Measurements from ENCODE around the gene TRAF1. TPM values are rescaled to one million over a fixed set of nuclear protein-coding genes. Genes with fewer than 3 reads are reported as not detected.

The TRAF1 gene
- total and polyA plus RNA-seq, 10 of the 15 experiments (the other 5 are each of a cell fraction or from before 2014, with no cell fraction given), result 13.8 to 163 (median 128) TPM

DNA sequence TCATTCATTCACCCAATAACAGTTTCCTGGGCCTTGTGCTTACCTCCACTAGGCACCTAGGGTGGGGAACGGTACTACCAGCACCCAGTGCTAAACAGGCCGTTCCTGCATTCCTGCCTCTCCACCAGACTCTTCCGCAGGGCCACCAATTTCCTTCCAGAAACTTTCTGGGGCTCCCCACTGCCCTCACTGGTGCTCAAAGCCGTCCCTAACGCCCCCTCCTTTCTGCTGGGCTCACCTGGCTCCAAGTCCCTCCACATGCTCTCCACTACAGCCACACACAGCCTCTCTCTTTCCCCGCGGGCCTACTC, 51.0 kb downstream of the TRAF1 start:
- in situ Hi-C loops (cut with MboI), result no loop called here
- DNase-seq (ENCODE audit: low read depth, low spot score), result no peak
- no peak for FAIRE-seq
- Histone ChIP-seq H4K20me1 (ENCODE audit: control insufficient read depth, insufficient read depth) (no peaks in the 10 kb centered on the region), H3K79me2 (ENCODE audit: control insufficient read depth, insufficient read depth, low read length) (peaks cover 39% of the 10 kb centered on the region), H3K27ac (ENCODE audit: control insufficient read depth, insufficient read depth) (peak overlapping the region; percentile 93), H3K4me2 (ENCODE audit: control insufficient read depth, insufficient read depth) (peak overlapping the region; percentile 94), H2AFZ (ENCODE audit: control insufficient read depth, low read depth, low read length) (peak overlapping the region; percentile 70), H3K9me3 (replicated peaks; ENCODE audit: control insufficient read depth, insufficient read depth, low read length) (no peaks in the 10 kb centered on the region), H3K4me3 (peak overlapping the region; percentile 92), H3K36me3 (ENCODE audit: control insufficient read depth in 2 of 2, insufficient read depth in 2 of 2, low read length in 1 of 2) (peaks cover 16 to 24% of the 10 kb centered on the region in 2 experiments), H3K27me3 (replicated peaks in 1 of 2; ENCODE audit: control insufficient read depth in 2 of 2, insufficient read depth in 2 of 2, low read length in 1 of 2) (no peaks in the 10 kb centered on the region), H3K9ac (ENCODE audit: control insufficient read depth, insufficient read depth, low read length) (peak overlapping the region; percentile 92), H3K4me1 (ENCODE audit: control insufficient read depth, insufficient read depth, low read length) (peaks cover 27% of the 10 kb centered on the region)
- peak; percentile 0; the same call in 2 of the 3 replicates for ATAC-seq
- ChIA-PET RAD21 (ENCODE audit: unreplicated experiment) (interaction anchor here (1.3 to 2.8 kb wide), 2 partner anchors 22 to 56 kb away, joined by 3 to 7 read pairs; no protein-coding TSS in a partner anchor), SMC1A (ENCODE audit: uncharacterized antibody, unreplicated experiment) (interaction anchor here (0.7 to 1.4 kb wide), 5 partner anchors 10 to 64 kb away, joined by 3 to 5 read pairs (median 3); no protein-coding TSS in a partner anchor), POLR2A (interaction anchor here (1.0 to 8.2 kb wide), 5 partner anchors 16 to 66 kb away, joined by 3 to 75 read pairs (median 4); no protein-coding TSS in a partner anchor), CTCF (interaction anchor here (1.0 to 1.7 kb wide), 3 partner anchors 11 to 185 kb away, joined by 3 to 4 read pairs (median 3); no protein-coding TSS in a partner anchor)
- WGBS (ENCODE audit: insufficient coverage, insufficient replicate concordance, low lambda C conversion rate, missing lambda C conversion rate), result 14% methylated on average over 7 of the region's 7 CpGs
- intact Hi-C loops (cut with micrococcal nuclease; ENCODE audit: unreplicated experiment), result loop anchor here (5.0 kb wide), 1 partner anchor 83 kb away; the partner anchor contains the start of gene FBXW2
- TF ChIP-seq EGR1 (IDR thresholded peaks at IDR 0.05; ENCODE audit: borderline replicate concordance in 1 of 2, low read depth in 2 of 2, low read length in 2 of 2) (peak in 1 of 2 experiments; percentile 56; a peak in 2 of 3 replicates), CBFB (IDR thresholded peaks at IDR 0.05; ENCODE audit: low read depth) (0 out of 2 replicates have a peak, but pooled peaks have one; percentile 7)
- TF ChIP-seq, protein P1, sequence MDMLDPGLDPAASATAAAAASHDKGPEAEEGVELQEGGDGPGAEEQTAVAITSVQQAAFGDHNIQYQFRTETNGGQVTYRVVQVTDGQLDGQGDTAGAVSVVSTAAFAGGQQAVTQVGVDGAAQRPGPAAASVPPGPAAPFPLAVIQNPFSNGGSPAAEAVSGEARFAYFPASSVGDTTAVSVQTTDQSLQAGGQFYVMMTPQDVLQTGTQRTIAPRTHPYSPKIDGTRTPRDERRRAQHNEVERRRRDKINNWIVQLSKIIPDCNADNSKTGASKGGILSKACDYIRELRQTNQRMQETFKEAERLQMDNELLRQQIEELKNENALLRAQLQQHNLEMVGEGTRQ (IDR thresholded peaks at IDR 0.05; ENCODE audit: borderline replicate concordance, low read depth, low read length), result no peak
- BruUV-seq (replicated peaks), result no TSS peak

DNA sequence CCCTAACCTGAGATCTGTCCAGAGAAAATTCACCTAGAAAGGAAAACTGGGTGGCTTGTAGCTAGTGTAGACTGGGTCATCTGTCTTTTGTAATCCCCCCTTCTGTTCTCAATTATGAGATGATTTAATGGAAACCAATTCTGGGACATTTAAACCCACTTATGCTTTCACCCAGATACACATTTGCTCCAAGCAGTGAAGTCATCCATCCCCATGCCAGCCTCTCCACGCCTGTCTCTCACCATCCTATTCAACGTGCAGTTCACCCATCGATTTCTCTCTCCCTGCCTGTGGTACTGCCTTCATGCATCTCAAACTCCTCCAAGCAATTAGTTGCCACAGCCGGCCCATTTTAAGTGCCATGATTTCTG, 51.4 kb downstream of the TRAF1 start:
- no peak for ATAC-seq
- Histone ChIP-seq H3K4me2 (ENCODE audit: control insufficient read depth, insufficient read depth) (peak overlapping the region; percentile 94), H3K4me1 (ENCODE audit: control insufficient read depth, insufficient read depth, low read length) (peaks cover 28% of the 10 kb centered on the region), H3K4me3 (peak overlapping the region; percentile 92), H3K36me3 (ENCODE audit: control insufficient read depth in 2 of 2, insufficient read depth in 2 of 2, low read length in 1 of 2) (peaks cover 16 to 27% of the 10 kb centered on the region in 2 experiments), H4K20me1 (ENCODE audit: control insufficient read depth, insufficient read depth) (no peaks in the 10 kb centered on the region), H3K27me3 (replicated peaks in 1 of 2; ENCODE audit: control insufficient read depth in 2 of 2, insufficient read depth in 2 of 2, low read length in 1 of 2) (no peaks in the 10 kb centered on the region), H3K9me3 (replicated peaks; ENCODE audit: control insufficient read depth, insufficient read depth, low read length) (no peaks in the 10 kb centered on the region), H2AFZ (ENCODE audit: control insufficient read depth, low read depth, low read length) (no peak overlapping the region), H3K27ac (ENCODE audit: control insufficient read depth, insufficient read depth) (peak overlapping the region; percentile 93), H3K9ac (ENCODE audit: control insufficient read depth, insufficient read depth, low read length) (peak overlapping the region; percentile 92), H3K79me2 (ENCODE audit: control insufficient read depth, insufficient read depth, low read length) (peaks cover 39% of the 10 kb centered on the region)
- RAD21 ChIA-PET (ENCODE audit: unreplicated experiment), result interaction anchor here (1.3 to 2.8 kb wide), 2 partner anchors 22 to 56 kb away, joined by 3 to 7 read pairs; no protein-coding TSS in a partner anchor
- FAIRE-seq, result no peak
- intact Hi-C loops (cut with micrococcal nuclease; ENCODE audit: unreplicated experiment) (loop anchor here (5.0 kb wide), 1 partner anchor 83 kb away; the partner anchor contains the start of gene FBXW2), in situ Hi-C loops (cut with MboI) (no loop called here)
- BruUV-seq (replicated peaks), result no TSS peak
- 73% methylated on average over 4 of the region's 4 CpGs for WGBS (ENCODE audit: insufficient coverage, insufficient replicate concordance, low lambda C conversion rate, missing lambda C conversion rate)
- CTCF ChIA-PET, result interaction anchor here (1.0 to 1.7 kb wide), 4 partner anchors 11 to 185 kb away, joined by 3 to 4 read pairs (median 3); no protein-coding TSS in a partner anchor
- SMC1A ChIA-PET (ENCODE audit: uncharacterized antibody, unreplicated experiment), result interaction anchor here (0.6 to 1.4 kb wide), 7 partner anchors 9 to 111 kb away, joined by 3 to 5 read pairs (median 3); no protein-coding TSS in a partner anchor
- DNase-seq (ENCODE audit: low read depth, low spot score), result no peak
- POLR2A ChIA-PET, result interaction anchor here (1.0 to 8.2 kb wide), 5 partner anchors 16 to 66 kb away, joined by 3 to 75 read pairs (median 4); no protein-coding TSS in a partner anchor
- TF ChIP-seq, protein P2, sequence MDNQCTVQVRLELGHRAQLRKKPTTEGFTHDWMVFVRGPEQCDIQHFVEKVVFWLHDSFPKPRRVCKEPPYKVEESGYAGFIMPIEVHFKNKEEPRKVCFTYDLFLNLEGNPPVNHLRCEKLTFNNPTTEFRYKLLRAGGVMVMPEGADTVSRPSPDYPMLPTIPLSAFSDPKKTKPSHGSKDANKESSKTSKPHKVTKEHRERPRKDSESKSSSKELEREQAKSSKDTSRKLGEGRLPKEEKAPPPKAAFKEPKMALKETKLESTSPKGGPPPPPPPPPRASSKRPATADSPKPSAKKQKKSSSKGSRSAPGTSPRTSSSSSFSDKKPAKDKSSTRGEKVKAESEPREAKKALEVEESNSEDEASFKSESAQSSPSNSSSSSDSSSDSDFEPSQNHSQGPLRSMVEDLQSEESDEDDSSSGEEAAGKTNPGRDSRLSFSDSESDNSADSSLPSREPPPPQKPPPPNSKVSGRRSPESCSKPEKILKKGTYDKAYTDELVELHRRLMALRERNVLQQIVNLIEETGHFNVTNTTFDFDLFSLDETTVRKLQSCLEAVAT (IDR thresholded peaks at IDR 0.05), result no peak
- TF ChIP-seq SMARCA5 (IDR thresholded peaks at IDR 0.05) (no peak), SREBF2 (IDR thresholded peaks at IDR 0.05; ENCODE audit: low read length) (no peak), KDM1A (IDR thresholded peaks at IDR 0.05; ENCODE audit: borderline replicate concordance) (no peak)
- TF ChIP-seq, protein P3, sequence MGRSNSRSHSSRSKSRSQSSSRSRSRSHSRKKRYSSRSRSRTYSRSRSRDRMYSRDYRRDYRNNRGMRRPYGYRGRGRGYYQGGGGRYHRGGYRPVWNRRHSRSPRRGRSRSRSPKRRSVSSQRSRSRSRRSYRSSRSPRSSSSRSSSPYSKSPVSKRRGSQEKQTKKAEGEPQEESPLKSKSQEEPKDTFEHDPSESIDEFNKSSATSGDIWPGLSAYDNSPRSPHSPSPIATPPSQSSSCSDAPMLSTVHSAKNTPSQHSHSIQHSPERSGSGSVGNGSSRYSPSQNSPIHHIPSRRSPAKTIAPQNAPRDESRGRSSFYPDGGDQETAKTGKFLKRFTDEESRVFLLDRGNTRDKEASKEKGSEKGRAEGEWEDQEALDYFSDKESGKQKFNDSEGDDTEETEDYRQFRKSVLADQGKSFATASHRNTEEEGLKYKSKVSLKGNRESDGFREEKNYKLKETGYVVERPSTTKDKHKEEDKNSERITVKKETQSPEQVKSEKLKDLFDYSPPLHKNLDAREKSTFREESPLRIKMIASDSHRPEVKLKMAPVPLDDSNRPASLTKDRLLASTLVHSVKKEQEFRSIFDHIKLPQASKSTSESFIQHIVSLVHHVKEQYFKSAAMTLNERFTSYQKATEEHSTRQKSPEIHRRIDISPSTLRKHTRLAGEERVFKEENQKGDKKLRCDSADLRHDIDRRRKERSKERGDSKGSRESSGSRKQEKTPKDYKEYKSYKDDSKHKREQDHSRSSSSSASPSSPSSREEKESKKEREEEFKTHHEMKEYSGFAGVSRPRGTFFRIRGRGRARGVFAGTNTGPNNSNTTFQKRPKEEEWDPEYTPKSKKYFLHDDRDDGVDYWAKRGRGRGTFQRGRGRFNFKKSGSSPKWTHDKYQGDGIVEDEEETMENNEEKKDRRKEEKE (IDR thresholded peaks at IDR 0.05), result no peak
- TF ChIP-seq, protein P4, sequence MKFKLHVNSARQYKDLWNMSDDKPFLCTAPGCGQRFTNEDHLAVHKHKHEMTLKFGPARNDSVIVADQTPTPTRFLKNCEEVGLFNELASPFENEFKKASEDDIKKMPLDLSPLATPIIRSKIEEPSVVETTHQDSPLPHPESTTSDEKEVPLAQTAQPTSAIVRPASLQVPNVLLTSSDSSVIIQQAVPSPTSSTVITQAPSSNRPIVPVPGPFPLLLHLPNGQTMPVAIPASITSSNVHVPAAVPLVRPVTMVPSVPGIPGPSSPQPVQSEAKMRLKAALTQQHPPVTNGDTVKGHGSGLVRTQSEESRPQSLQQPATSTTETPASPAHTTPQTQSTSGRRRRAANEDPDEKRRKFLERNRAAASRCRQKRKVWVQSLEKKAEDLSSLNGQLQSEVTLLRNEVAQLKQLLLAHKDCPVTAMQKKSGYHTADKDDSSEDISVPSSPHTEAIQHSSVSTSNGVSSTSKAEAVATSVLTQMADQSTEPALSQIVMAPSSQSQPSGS (IDR thresholded peaks at IDR 0.05; ENCODE audit: low read length), result no peak
